T-helper 2 cell treated with Interferon-gamma antibody and Interleukin-4, amounts not matched to agents 5 μg/mL and 100 μg/mL, for 36 hours (primary cell): Measurements from ENCODE around the gene SEC23IP.

Source experiments
- DNase-seq: peaks from one replicate; pipeline ENCODE4 v3.0.0; 2021; ENCODE audit warnings: low spot score
- H3K27ac Mint-ChIP-seq: one replicate; pipeline ENCODE4 v1.8.0; 2021; ENCODE audit warnings: mild to moderate bottlenecking, mixed read lengths
- H3K27me3 Mint-ChIP-seq: one replicate; pipeline ENCODE4 v1.8.0; 2021; ENCODE audit warnings: low read depth, mixed read lengths
- H3K36me3 Mint-ChIP-seq: one replicate; pipeline ENCODE4 v1.8.0; 2021; ENCODE audit warnings: low read depth, mixed read lengths
- H3K4me1 Mint-ChIP-seq: one replicate; pipeline ENCODE4 v1.8.0; 2021; ENCODE audit warnings: low read depth, mixed read lengths
- H3K4me3 Mint-ChIP-seq: one replicate; pipeline ENCODE4 v1.8.0; 2022; ENCODE audit warnings: mild to moderate bottlenecking, moderate library complexity, mixed read lengths
- H3K9me3 Mint-ChIP-seq: one replicate; pipeline ENCODE4 v1.8.0; 2021; ENCODE audit warnings: mixed read lengths

SEC23IP gene

DNA sequence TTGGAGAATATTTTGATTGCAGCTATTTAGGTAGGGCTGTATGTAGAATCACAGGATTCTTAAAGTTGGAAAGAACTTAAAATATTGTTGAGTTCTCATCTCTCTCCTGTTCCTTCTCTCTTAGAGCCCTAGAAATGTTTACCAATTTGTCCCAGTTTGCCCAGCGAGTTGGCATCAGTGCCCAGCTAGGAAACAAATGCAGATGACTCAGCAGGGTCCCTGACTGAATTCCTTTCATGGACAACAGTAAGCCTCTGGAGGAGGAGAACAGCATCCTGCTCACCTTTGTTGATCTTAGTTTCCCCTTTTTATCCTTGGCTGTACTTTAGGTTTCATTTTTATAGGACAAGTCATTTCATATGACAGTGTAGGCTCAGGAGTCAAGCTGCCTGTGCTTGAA is 89.3 kb downstream of the SEC23IP start:
- Mint-ChIP-seq H3K36me3 (no peaks in the 10 kb centered on the region), H3K4me3 (no peak overlapping the region), H3K27me3 (peaks cover 4% of the 10 kb centered on the region), H3K4me1 (no peaks in the 10 kb centered on the region), H3K27ac (no peak overlapping the region), H3K9me3 (no peaks in the 10 kb centered on the region)
- DNase-seq = no peak

DNA sequence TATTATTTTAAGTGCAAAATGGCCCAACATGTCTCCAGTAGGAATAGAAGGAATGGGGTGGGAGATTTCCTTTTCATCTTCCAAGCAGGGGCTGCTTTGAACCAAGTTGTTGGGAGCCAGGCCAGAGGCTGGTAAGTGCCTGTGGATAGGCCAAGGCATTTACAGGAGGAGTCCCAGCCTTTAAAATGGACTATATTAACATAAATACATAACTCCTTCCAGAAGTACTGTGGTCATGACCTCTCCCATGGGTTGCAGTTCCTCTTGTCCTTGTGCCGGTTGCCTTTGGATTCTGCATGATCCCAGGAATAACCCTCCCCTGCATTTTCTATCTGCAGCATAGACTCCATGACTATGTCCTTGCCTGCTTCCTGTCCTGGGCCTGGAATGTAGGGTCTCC is 95.8 kb downstream of the SEC23IP start:
- no peak overlapping the region for H3K27ac Mint-ChIP-seq
- H3K4me1 Mint-ChIP-seq = no peaks in the 10 kb centered on the region
- no peak for DNase-seq
- H3K9me3 Mint-ChIP-seq = no peaks in the 10 kb centered on the region
- no peaks in the 10 kb centered on the region for H3K36me3 Mint-ChIP-seq
- H3K27me3 Mint-ChIP-seq = peaks cover 2% of the 10 kb centered on the region
- no peak overlapping the region for H3K4me3 Mint-ChIP-seq

DNA sequence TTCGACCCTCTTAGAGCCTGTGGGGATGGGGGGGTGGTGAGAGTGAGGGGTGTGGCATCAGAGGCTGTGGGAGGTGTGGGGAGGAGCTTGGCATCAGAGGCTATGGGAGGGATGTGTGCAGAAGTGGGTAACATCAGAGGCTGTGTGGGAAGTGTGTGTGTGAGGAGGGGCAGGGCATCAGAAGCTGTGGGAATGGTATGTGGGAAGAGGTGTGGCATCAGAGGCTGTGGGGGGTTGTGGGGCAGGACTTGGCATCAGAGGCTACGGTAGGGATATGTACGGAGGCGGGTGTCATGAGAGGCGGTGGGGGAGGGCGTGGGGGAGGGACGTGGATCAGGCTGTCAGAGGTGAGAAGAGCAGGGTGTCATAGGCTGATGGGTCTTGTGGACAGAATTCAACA is 97.4 kb downstream of the SEC23IP start:
- no peak for DNase-seq
- no peak overlapping the region for H3K4me3 Mint-ChIP-seq
- H3K4me1 Mint-ChIP-seq = no peaks in the 10 kb centered on the region
- H3K27ac Mint-ChIP-seq = no peak overlapping the region
- H3K9me3 Mint-ChIP-seq = no peaks in the 10 kb centered on the region
- H3K27me3 Mint-ChIP-seq = peaks cover 2% of the 10 kb centered on the region
- no peaks in the 10 kb centered on the region for H3K36me3 Mint-ChIP-seq

DNA sequence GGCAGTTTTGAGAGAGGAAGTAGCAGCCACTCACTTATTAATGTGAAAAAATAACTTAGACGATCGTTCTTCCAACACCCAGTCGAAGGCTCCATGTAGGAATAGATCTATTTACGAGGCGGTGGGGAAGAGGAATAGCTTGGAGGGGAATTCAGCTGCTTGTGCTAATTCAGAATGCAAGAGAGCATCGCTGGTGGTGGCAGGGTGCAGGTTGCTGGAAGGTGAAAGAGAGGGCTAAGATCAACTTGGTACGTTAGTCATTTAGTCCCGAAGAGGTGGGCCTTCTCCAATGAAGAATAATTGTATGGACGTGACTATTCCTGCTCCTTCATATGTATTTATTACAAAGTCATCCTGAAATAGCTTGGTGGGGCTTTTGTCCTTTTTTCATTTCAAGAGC is 98.5 kb downstream of the SEC23IP start:
- Mint-ChIP-seq H3K4me3 (no peak overlapping the region), H3K27me3 (peaks cover 3% of the 10 kb centered on the region), H3K4me1 (no peaks in the 10 kb centered on the region), H3K27ac (no peak overlapping the region), H3K9me3 (peaks cover 2% of the 10 kb centered on the region), H3K36me3 (no peaks in the 10 kb centered on the region)
- no peak for DNase-seq

DNA sequence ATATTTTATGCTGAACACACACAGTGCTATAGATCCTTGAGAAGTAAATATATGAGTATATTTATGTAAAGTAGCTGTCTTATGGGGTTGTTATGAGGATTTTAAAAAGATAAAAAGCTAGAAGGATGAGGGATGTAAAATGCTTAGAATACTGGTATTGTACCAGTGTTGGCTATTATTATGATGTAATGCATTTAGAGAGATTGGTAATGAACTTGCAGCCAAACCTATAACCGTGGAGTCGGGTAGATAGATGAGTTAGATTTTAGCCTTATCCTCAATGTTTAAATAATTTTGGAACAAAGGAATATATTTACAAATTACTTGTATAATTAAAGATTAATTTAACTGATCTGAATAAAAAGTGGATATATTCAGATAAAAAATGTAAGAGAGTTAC is 99.3 kb downstream of the SEC23IP start:
- peaks cover 3% of the 10 kb centered on the region for H3K27me3 Mint-ChIP-seq
- DNase-seq = no peak
- H3K27ac Mint-ChIP-seq = no peak overlapping the region
- H3K9me3 Mint-ChIP-seq = peaks cover 7% of the 10 kb centered on the region
- no peak overlapping the region for H3K4me3 Mint-ChIP-seq
- H3K4me1 Mint-ChIP-seq = no peaks in the 10 kb centered on the region
- no peaks in the 10 kb centered on the region for H3K36me3 Mint-ChIP-seq
